Lung (tissue), 12 donors: ENCODE data around the gene UNC119. TPM values are rescaled to one million over a fixed set of nuclear protein-coding genes. Genes with fewer than 3 reads are reported as not detected.

ENCODE experiments used
- ATAC-seq: fragments of 200-7000 bp; cut with Tn5 transposase; one replicate; pipeline ENCODE4 v1.9.1; 2020; ENCODE audit warnings: moderate number of reproducible peaks; ENCODE audit not compliant: insufficient read depth, low FRiP score
- DNase-seq, 3 donors: peaks; one replicate each; pipeline ENCODE4 v3.0.0-alpha.2; 2013 to 2017
- H3K27ac ChIP-seq, 2 donors: one replicate each; pipeline ENCODE4 v1.5.1; 2013; ENCODE audit warnings: mild to moderate bottlenecking in 2 of 2, moderate library complexity in 2 of 2, control low read depth in 1 of 2, inconsistent platforms in 1 of 2, low read depth in 1 of 2, low read length in 1 of 2
- H3K27me3 ChIP-seq, 3 donors: one replicate each; pipeline ENCODE4 v1.5.1; 2013; ENCODE audit warnings: low read length in 2 of 3; ENCODE audit not compliant: control insufficient read depth in 3 of 3, insufficient read depth in 3 of 3
- H3K36me3 ChIP-seq, 4 donors: one replicate each; pipeline ENCODE4 v1.5.1; 2013; ENCODE audit warnings: low read length in 4 of 4, mild to moderate bottlenecking in 1 of 4, moderate library complexity in 1 of 4; ENCODE audit not compliant: control insufficient read depth in 4 of 4, insufficient read depth in 4 of 4
- H3K4me1 ChIP-seq, 5 donors: one replicate each; pipeline ENCODE4 v1.5.1; 2013; ENCODE audit warnings: low read length in 5 of 5, mild to moderate bottlenecking in 2 of 5, moderate library complexity in 1 of 5; ENCODE audit not compliant: control insufficient read depth in 5 of 5, insufficient read depth in 5 of 5
- H3K4me3 ChIP-seq: one replicate; pipeline ENCODE4 v1.5.1; 2013; ENCODE audit warnings: mild to moderate bottlenecking, control low read depth, moderate library complexity
- H3K9ac ChIP-seq, 2 donors: one replicate each; pipeline ENCODE4 v1.5.1; 2013; ENCODE audit warnings: low read length in 2 of 2, control low read depth in 1 of 2; ENCODE audit not compliant: insufficient read depth in 1 of 2
- H3K9me3 ChIP-seq, 4 donors: one replicate each; pipeline ENCODE4 v1.5.1; 2013; ENCODE audit warnings: low read length in 3 of 4, mild to moderate bottlenecking in 1 of 4, moderate library complexity in 1 of 4; ENCODE audit not compliant: control insufficient read depth in 4 of 4, insufficient read depth in 3 of 4
- CTCF ChIP-seq: IDR thresholded peaks from 2 replicates; pipeline ENCODE4 v1.5.1; 2012; ENCODE audit warnings: mild to moderate bottlenecking; ENCODE audit errors: control extremely low read depth, extremely low read depth
- WGBS, 2 donors: extraction: QIAGEN DNeasy Blood & Tissue Kit; methylation state at CpG; one replicate each; pipeline ENCODE4 v1.1.7; 2013; 5-methylcytosine and 5-hydroxymethylcytosine counted together
- polyA plus RNA-seq, 2 donors: library from polyadenylated mRNA; stranded (reverse); fragments of 200-250 nt; gene quantifications; one replicate each; pipeline ENCODE4 v1.2.1, GENCODE V29; 2013
- total RNA-seq, 2 donors: library from RNA; depleted of rRNA in 1 of 2; stranded (reverse); fragments of >200 nt in 1 of 2; gene quantifications; one replicate each; pipeline ENCODE4 v1.2.1, GENCODE V29; 2014 to 2021
- donor health status: control.
- donor health status: control.
- donor health status: Bipolar disorder and iron deficiency.
- donor health status: healthy.
- donor health status: DM: yes; HTN: yes; CAD: no.

Gene UNC119
- total and polyA plus RNA-seq, 4 donors = 19.0 to 40.0 (median 31.7) TPM

GRCh38 chr17:28498652-28499363 is 53.6 kb downstream of the UNC119 start:
- TF ChIP-seq CTCF = no peak
- 70 to 77% methylated on average over 12 of the region's 12 CpGs for WGBS, 2 donors
- peaks cover 0 to 9% (median 0%) of the 10 kb centered on the region in 5 donors for H3K4me1 ChIP-seq
- no peak overlapping the region for H3K27ac ChIP-seq
- no peak overlapping the region for H3K9ac ChIP-seq
- no peaks in the 10 kb centered on the region for H3K27me3 ChIP-seq
- H3K36me3 ChIP-seq = no peaks in the 10 kb centered on the region
- H3K4me3 ChIP-seq = no peak overlapping the region
- no peak for ATAC-seq
- no peaks in the 10 kb centered on the region for H3K9me3 ChIP-seq
- no peak for DNase-seq

- Histone ChIP-seq H3K9ac (no peak overlapping the region), H3K36me3 (no peaks in the 10 kb centered on the region), H3K9me3 (no peaks in the 10 kb centered on the region), H3K4me3 (no peak overlapping the region), H3K27me3 (no peaks in the 10 kb centered on the region), H3K4me1 (peaks cover 0 to 9% (median 0%) of the 10 kb centered on the region in 5 donors), H3K27ac (no peak overlapping the region)
- ATAC-seq (no peak), DNase-seq (peak; percentile 54 to 71 (median 69))
- 42 to 67% methylated on average over 9 of the region's 9 CpGs for WGBS, 2 donors
- no peak for TF ChIP-seq CTCF
Observed at GRCh38 chr17:28497931-28498330, 54.5 kb downstream of the UNC119 start.

Other genes starting within 250 kb of the UNC119 start
- gene TMEM97, start 233.4 kb downstream of the UNC119 start, total RNA-seq = 10 to 100 TPM; 23.5 to 62.6 TPM
- 10 to 100 TPM; 35.3 to 42.2 TPM for gene TMEM97, start 233.4 kb downstream of the UNC119 start, polyA plus RNA-seq
- gene IFT20, start 217.2 kb downstream of the UNC119 start, total RNA-seq = 10 to 100 TPM; 29.5 to 36.0 TPM
- 10 to 100 TPM; 35.6 to 74.1 TPM for gene IFT20, start 217.2 kb downstream of the UNC119 start, polyA plus RNA-seq
- gene TNFAIP1, start 216.9 kb downstream of the UNC119 start, total RNA-seq = 10 to 100 TPM; 35.0 to 59.6 TPM
- gene TNFAIP1, start 216.9 kb downstream of the UNC119 start, polyA plus RNA-seq = 10 to 100 TPM; 17.7 to 36.9 TPM
- 10 to 100 TPM; 38.7 to 82.6 TPM for gene POLDIP2, start 195.1 kb downstream of the UNC119 start, total RNA-seq
- gene POLDIP2, start 195.1 kb downstream of the UNC119 start, polyA plus RNA-seq = 10 to 100 TPM; 43.6 to 80.9 TPM
- gene SEBOX, start 187.4 kb downstream of the UNC119 start, total RNA-seq = not detected
- not detected for gene SEBOX, start 187.4 kb downstream of the UNC119 start, polyA plus RNA-seq
- gene VTN, start 182.3 kb downstream of the UNC119 start, total RNA-seq = 1 to 10 TPM in 1 of 2 donors, under 1 TPM in 1; 0.40 to 2.5 TPM
- gene VTN, start 182.3 kb downstream of the UNC119 start, polyA plus RNA-seq = 1 to 10 TPM; 1.3 to 1.9 TPM
- 10 to 100 TPM in 1 of 2 donors, 1 to 10 TPM in 1; 9.3 to 24.6 TPM for gene SARM1, start 180.9 kb downstream of the UNC119 start, total RNA-seq
- gene SARM1, start 180.9 kb downstream of the UNC119 start, polyA plus RNA-seq = 10 to 100 TPM in 1 of 2 donors, 1 to 10 TPM in 1; 9.6 to 10.1 TPM
- 10 to 100 TPM in 1 of 2 donors, 1 to 10 TPM in 1; 4.6 to 23.8 TPM for gene SLC46A1, start 146.4 kb downstream of the UNC119 start, total RNA-seq
- gene SLC46A1, start 146.4 kb downstream of the UNC119 start, polyA plus RNA-seq = 10 to 100 TPM in 1 of 2 donors, 1 to 10 TPM in 1; 8.6 to 10.2 TPM
- under 1 TPM in 1 of 2 donors, not detected in 1; 0.15 TPM for gene SLC13A2, start 79.0 kb downstream of the UNC119 start, total RNA-seq
- gene SLC13A2, start 79.0 kb downstream of the UNC119 start, polyA plus RNA-seq = under 1 TPM; 0.02 to 0.06 TPM
- under 1 TPM in 1 of 2 donors, not detected in 1; 0.25 TPM for gene FOXN1, start 46.3 kb downstream of the UNC119 start, total RNA-seq
- under 1 TPM; 0.13 to 0.18 TPM for gene FOXN1, start 46.3 kb downstream of the UNC119 start, polyA plus RNA-seq
- gene PIGS, start 18.9 kb upstream of the UNC119 start, total RNA-seq = 10 to 100 TPM; 43.2 to 71.3 TPM
- 10 to 100 TPM in 1 of 2 donors, 1 to 10 TPM in 1; 10.0 to 71.9 TPM for gene PIGS, start 18.9 kb upstream of the UNC119 start, polyA plus RNA-seq
- gene ALDOC, start 24.3 kb upstream of the UNC119 start, total RNA-seq = 10 to 100 TPM; 21.0 to 40.3 TPM
- 10 to 100 TPM; 15.5 to 52.5 TPM for gene ALDOC, start 24.3 kb upstream of the UNC119 start, polyA plus RNA-seq
- 10 to 100 TPM; 10.5 to 15.0 TPM for gene SPAG5, start 46.4 kb upstream of the UNC119 start, total RNA-seq
- gene SPAG5, start 46.4 kb upstream of the UNC119 start, polyA plus RNA-seq = 1 to 10 TPM; 6.3 to 9.9 TPM
- gene RSKR, start 61.6 kb upstream of the UNC119 start, total RNA-seq = 10 to 100 TPM; 12.2 to 14.3 TPM
- gene RSKR, start 61.6 kb upstream of the UNC119 start, polyA plus RNA-seq = 1 to 10 TPM; 3.9 to 5.5 TPM
- gene BLTP2, start 92.5 kb upstream of the UNC119 start, total RNA-seq = 100 to 1,000 TPM in 1 of 2 donors, 10 to 100 TPM in 1; 81.3 to 147 TPM
- 10 to 100 TPM; 23.4 to 46.4 TPM for gene BLTP2, start 92.5 kb upstream of the UNC119 start, polyA plus RNA-seq
- gene SDF2, start 109.3 kb upstream of the UNC119 start, total RNA-seq = 10 to 100 TPM; 45.1 to 51.9 TPM
- gene SDF2, start 109.3 kb upstream of the UNC119 start, polyA plus RNA-seq = 10 to 100 TPM; 36.5 to 73.3 TPM
- gene SUPT6H, start 109.6 kb upstream of the UNC119 start, total RNA-seq = 10 to 100 TPM; 64.8 to 96.4 TPM
- 10 to 100 TPM; 27.5 to 32.4 TPM for gene SUPT6H, start 109.6 kb upstream of the UNC119 start, polyA plus RNA-seq
- gene PROCA1, start 159.3 kb upstream of the UNC119 start, total RNA-seq = 1 to 10 TPM; 2.1 to 3.7 TPM
- gene PROCA1, start 159.3 kb upstream of the UNC119 start, polyA plus RNA-seq = 1 to 10 TPM; 1.2 to 3.4 TPM
- gene RAB34, start 165.2 kb upstream of the UNC119 start, total RNA-seq = 10 to 100 TPM; 77.8 to 91.8 TPM
- gene RAB34, start 165.2 kb upstream of the UNC119 start, polyA plus RNA-seq = 100 to 1,000 TPM; 103 TPM
- gene RPL23A, start 167.4 kb upstream of the UNC119 start, total RNA-seq = 1,000 to 10,000 TPM in 1 of 2 donors, 100 to 1,000 TPM in 1; 528 to 1,109 TPM
- 1,000 to 10,000 TPM in 1 of 2 donors, 100 to 1,000 TPM in 1; 955 to 1,200 TPM for gene RPL23A, start 167.4 kb upstream of the UNC119 start, polyA plus RNA-seq
- gene TLCD1, start 173.6 kb upstream of the UNC119 start, total RNA-seq = 10 to 100 TPM in 1 of 2 donors, 1 to 10 TPM in 1; 3.8 to 32.0 TPM
- 10 to 100 TPM; 25.4 to 42.0 TPM for gene TLCD1, start 173.6 kb upstream of the UNC119 start, polyA plus RNA-seq
- gene NEK8, start 176.2 kb upstream of the UNC119 start, total RNA-seq = 10 to 100 TPM in 1 of 2 donors, 1 to 10 TPM in 1; 5.7 to 14.7 TPM
- 1 to 10 TPM; 5.1 to 9.2 TPM for gene NEK8, start 176.2 kb upstream of the UNC119 start, polyA plus RNA-seq
- gene TRAF4, start 191.4 kb upstream of the UNC119 start, total RNA-seq = 10 to 100 TPM; 35.7 to 92.4 TPM
- gene TRAF4, start 191.4 kb upstream of the UNC119 start, polyA plus RNA-seq = 10 to 100 TPM; 51.9 to 56.3 TPM